HepG2 (cell line): ENCODE data around the gene PRR5L. TPM values are rescaled to one million over a fixed set of nuclear protein-coding genes. Genes with fewer than 3 reads are reported as not detected.

Experiments used
- ATAC-seq: fragments of 200-7000 bp; cut with Tn5 transposase; 3 replicates; pipeline ENCODE4 v1.9.1; 2020; ENCODE audit warnings: mild to moderate bottlenecking, moderate library complexity
- BruUV-seq: library from RNA; stranded (reverse); fragments of 400-500 nt; replicated peaks from 2 replicates; lab custom pipeline; 2021; lab: Mats Ljungman, UMichigan
- CTCF ChIA-PET: fragments of 300-600 bp; formaldehyde crosslinking; extraction: SDS; loops from one replicate; lab custom pipeline; 2021; ENCODE audit warnings: low total read pairs, inconsistent platforms, low intra/inter-chr PET ratio; lab: Yijun Ruan, JAX
- POLR2A ChIA-PET: fragments of 350-600 bp; sonication (Branson Sonifier 250); formaldehyde crosslinking; loops from one replicate; lab custom pipeline; 2020; ENCODE audit warnings: antibody characterized with exemption, inconsistent platforms; lab: Yijun Ruan, JAX
- DNase-seq: peaks from one replicate; pipeline ENCODE4 v3.0.0-alpha.2; 2015; ENCODE audit warnings: low spot score
- FAIRE-seq: peaks from 3 replicates; lab custom pipeline; 2011; peaks lifted over from hg19 to GRCh38; lab: Jason Lieb, UNC
- H2AFZ ChIP-seq: one replicate; pipeline ENCODE4 v1.6.1; 2011; ENCODE audit warnings: low read length, inconsistent platforms
- H3K27ac ChIP-seq: fragments of 300-600 bp; 3 replicates; pipeline ENCODE4 v1.8.0; 2011; ENCODE audit warnings: mixed run types, mild to moderate bottlenecking, mixed read lengths, low read length, inconsistent platforms; ENCODE audit not compliant: insufficient read depth; ENCODE audit errors: extremely low read length
- H3K27me3 ChIP-seq, 2 experiments: fragments of 200-600 bp in 1 of 2; 2 replicates in 1 of 2; 3 replicates in 1 of 2; pipeline versions ENCODE4 v1.6.0 to v1.8.0; 2011; ENCODE audit warnings: low read length in 2 of 2, mild to moderate bottlenecking in 2 of 2, moderate library complexity in 2 of 2, inconsistent platforms in 1 of 2; ENCODE audit not compliant: insufficient read depth in 2 of 2, control insufficient read depth in 1 of 2
- H3K36me3 ChIP-seq, 2 experiments: fragments of 200-600 bp in 1 of 2; replicated peaks in 1 of 2; 2 replicates in 1 of 2; 3 replicates in 1 of 2; pipeline versions ENCODE4 v1.5.1 to v1.8.0; 2011; ENCODE audit warnings: low read length in 2 of 2, inconsistent platforms in 1 of 2; ENCODE audit not compliant: insufficient read depth in 2 of 2, control insufficient read depth in 1 of 2
- H3K4me1 ChIP-seq: 2 replicates; pipeline ENCODE4 v1.5.1; 2012; ENCODE audit warnings: low read length, inconsistent platforms; ENCODE audit not compliant: insufficient read depth
- H3K4me2 ChIP-seq: 2 replicates; pipeline ENCODE4 v1.6.0; 2011; ENCODE audit warnings: low read depth, low read length, inconsistent platforms
- H3K4me3 ChIP-seq, 3 experiments: fragments of 200-600 bp in 1 of 3; sonication (generic), shearing (Covaris generic) in 1 of 3; replicated peaks in 1 of 3; 2 replicates each; pipeline ENCODE4 v1.5.1; 2011 to 2016; ENCODE audit warnings: low read length in 3 of 3, inconsistent platforms in 2 of 3, low read depth in 2 of 3, mild to moderate bottlenecking in 2 of 3, control low read depth in 1 of 3, mixed read lengths in 1 of 3; ENCODE audit not compliant: insufficient read depth in 1 of 3
- H3K79me2 ChIP-seq: one replicate; pipeline ENCODE4 v1.6.1; 2011; ENCODE audit warnings: low read length, inconsistent platforms; ENCODE audit not compliant: insufficient read depth
- H3K9ac ChIP-seq: 2 replicates; pipeline ENCODE4 v1.6.0; 2011; ENCODE audit warnings: mild to moderate bottlenecking, low read depth, low read length, inconsistent platforms; ENCODE audit not compliant: insufficient read depth
- H3K9me3 ChIP-seq: 2 replicates; pipeline ENCODE4 v1.5.1; 2012; ENCODE audit warnings: mild to moderate bottlenecking, low read length
- H4K20me1 ChIP-seq: 2 replicates; pipeline ENCODE4 v1.6.0; 2011; ENCODE audit warnings: inconsistent platforms, mild to moderate bottlenecking, low read length, moderate library complexity; ENCODE audit not compliant: insufficient read depth
- ATF2 ChIP-seq: sonication (generic); formaldehyde crosslinking; IDR thresholded peaks from 2 replicates; pipeline ENCODE4 v1.4.0; 2020; ENCODE audit warnings: missing genetic modification reagents
- ATM ChIP-seq: fragments of 450-650 bp; IDR thresholded peaks from 2 replicates; pipeline ENCODE4 v1.7.1; 2017; ENCODE audit warnings: mild to moderate bottlenecking, borderline replicate concordance
- BORCS8-MEF2B ChIP-seq: sonication (generic); formaldehyde crosslinking; IDR thresholded peaks from 2 replicates; pipeline ENCODE4 v1.8.0; 2022; ENCODE audit warnings: mild to moderate bottlenecking, missing genetic modification reagents
- CREB1 ChIP-seq, 2 experiments: fragments of 450-650 bp in 1 of 2; IDR thresholded peaks; 2 replicates each; pipeline ENCODE4 v1.6.1; 2016 to 2017; ENCODE audit warnings: control low read depth in 1 of 2, mild to moderate bottlenecking in 1 of 2, missing compliant biosample characterization in 1 of 2, missing genetic modification characterization in 1 of 2
- PLRG1 ChIP-seq: fragments of 450-650 bp; conservative IDR thresholded peaks from 2 replicates; pipeline ENCODE4 v1.6.1; 2016
- TOE1 ChIP-seq: sonication (generic); formaldehyde crosslinking; IDR thresholded peaks from 2 replicates; pipeline ENCODE4 v1.4.0; 2020; ENCODE audit warnings: mild to moderate bottlenecking, missing genetic modification reagents
- ZNF143 ChIP-seq: sonication (generic); formaldehyde crosslinking; IDR thresholded peaks from 2 replicates; pipeline ENCODE4 v1.4.0; 2020; ENCODE audit warnings: missing genetic modification reagents
- ZNF782 ChIP-seq: sonication (generic); formaldehyde crosslinking; IDR thresholded peaks from 2 replicates; pipeline ENCODE4 v1.4.0; 2020; ENCODE audit warnings: missing genetic modification reagents, mild to moderate bottlenecking, borderline replicate concordance
- ZSCAN21 ChIP-seq: sonication (generic); formaldehyde crosslinking; IDR thresholded peaks from 2 replicates; pipeline ENCODE4 v1.8.0; 2022; ENCODE audit warnings: mild to moderate bottlenecking, missing genetic modification reagents, moderate library complexity, borderline replicate concordance
- WGBS: methylation state at CpG from one replicate; pipeline ENCODE4 v1.1.6; 2017; ENCODE audit warnings: low lambda C conversion rate; 5-methylcytosine and 5-hydroxymethylcytosine counted together
- in situ Hi-C: cut with HindIII; loops from 2 replicates; pipeline ENCODE4 v1.10.0; 2017; ENCODE audit warnings: low pct_unique_long_range_greater_than_20kb; ENCODE audit not compliant: extremely low pct_ligation_motif_present
- intact Hi-C: fragments of 100-400 bp; cut with micrococcal nuclease; formaldehyde crosslinking; loops from one replicate; pipeline ENCODE4 v1.10.0; 2022; ENCODE audit not compliant: unreplicated experiment
- polyA plus RNA-seq, 8 experiments: library from polyadenylated mRNA; depleted of rRNA in 3 of 8; stranded (reverse) in 7 of 8; unstranded in 1 of 8; fragments of >200 nt; fragmentation: Illumina TruSeq in 4 of 8; extraction: Trizol in 4 of 8; gene quantifications; 2 replicates each; pipeline versions ENCODE4 v1.2.1 to v1.2.3, GENCODE V29; 2011 to 2016; ENCODE audit warnings: low read depth in 4 of 8, missing spikeins in 1 of 8, mixed read lengths in 1 of 8; ENCODE audit not compliant: insufficient read depth in 1 of 8
- total RNA-seq, 5 experiments: library from RNA; depleted of rRNA; stranded (reverse); fragments of >200 nt; fragmentation: Illumina TruSeq; extraction: Trizol; gene quantifications; 2 replicates each; pipeline ENCODE4 v1.2.3, GENCODE V29; 2016; ENCODE audit warnings: low read depth in 1 of 5
- TF ChIP-seq, protein P1 (sequence below): sonication (generic); formaldehyde crosslinking; IDR thresholded peaks from 2 replicates; pipeline ENCODE4 v1.4.0; 2020; ENCODE audit warnings: missing genetic modification reagents, borderline replicate concordance
- TF ChIP-seq, protein P2 (sequence below): sonication (generic); formaldehyde crosslinking; IDR thresholded peaks from 2 replicates; pipeline ENCODE4 v1.8.1; 2023; ENCODE audit warnings: mild to moderate bottlenecking, inconsistent platforms, moderate library complexity, missing genetic modification reagents, borderline replicate concordance
- TF ChIP-seq, protein P3 (sequence below): sonication (generic); formaldehyde crosslinking; IDR thresholded peaks from 2 replicates; pipeline ENCODE4 v1.4.0; 2020; ENCODE audit warnings: mild to moderate bottlenecking, missing genetic modification reagents

Gene PRR5L
- total and polyA plus RNA-seq, 2 of the 13 experiments (the other 11 are each of a cell fraction or from before 2014, with no cell fraction given): 0.16 TPM; not detected in 1

DNA sequence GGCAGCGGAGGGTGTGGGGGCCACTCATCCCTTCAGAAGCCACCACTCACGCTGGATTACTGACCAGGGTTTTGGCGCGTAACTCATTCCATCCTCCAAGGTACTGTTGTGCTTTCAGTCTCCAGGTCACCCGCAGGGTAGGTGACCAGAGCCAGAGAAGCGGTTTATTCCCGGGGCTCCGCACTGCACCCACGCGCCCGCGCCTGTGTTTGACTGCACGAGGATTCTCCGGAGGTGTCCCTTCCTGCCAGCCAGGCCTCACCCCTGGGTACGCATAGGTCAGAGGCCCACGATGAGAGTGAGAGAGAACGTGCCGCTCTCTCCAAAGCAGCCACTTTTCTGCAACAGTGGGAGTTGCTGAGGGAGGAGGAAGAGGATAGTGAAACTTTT is 158.5 kb downstream of the PRR5L start:
- Histone ChIP-seq H2AFZ (no peak overlapping the region), H3K9me3 (no peaks in the 10 kb centered on the region), H4K20me1 (no peaks in the 10 kb centered on the region), H3K4me2 (no peak overlapping the region), H3K9ac (no peak overlapping the region), H3K27me3 (peaks cover 3 to 19% of the 10 kb centered on the region in 2 experiments; a peak in 2 of 5 replicates), H3K36me3 (no peaks in the 10 kb centered on the region), H3K4me1 (peaks cover 23% of the 10 kb centered on the region), H3K4me3 (no peak overlapping the region), H3K79me2 (no peaks in the 10 kb centered on the region), H3K27ac (no peak overlapping the region)
- POLR2A ChIA-PET: no interaction called here
- CTCF ChIA-PET: no interaction called here
- DNase-seq: no peak
- in situ Hi-C loops: no loop called here
- ATAC-seq: no peak
- TF ChIP-seq, protein P1, sequence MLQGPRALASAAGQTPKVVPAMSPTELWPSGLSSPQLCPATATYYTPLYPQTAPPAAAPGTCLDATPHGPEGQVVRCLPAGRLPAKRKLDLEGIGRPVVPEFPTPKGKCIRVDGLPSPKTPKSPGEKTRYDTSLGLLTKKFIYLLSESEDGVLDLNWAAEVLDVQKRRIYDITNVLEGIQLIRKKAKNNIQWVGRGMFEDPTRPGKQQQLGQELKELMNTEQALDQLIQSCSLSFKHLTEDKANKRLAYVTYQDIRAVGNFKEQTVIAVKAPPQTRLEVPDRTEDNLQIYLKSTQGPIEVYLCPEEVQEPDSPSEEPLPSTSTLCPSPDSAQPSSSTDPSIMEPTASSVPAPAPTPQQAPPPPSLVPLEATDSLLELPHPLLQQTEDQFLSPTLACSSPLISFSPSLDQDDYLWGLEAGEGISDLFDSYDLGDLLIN (CRISPR knock-in tag): no peak
- TF ChIP-seq TOE1 (no peak), ATM (no peak), BORCS8-MEF2B (no peak), ZNF143 (CRISPR knock-in tag) (no peak), ZNF782 (CRISPR knock-in tag) (no peak), CREB1 (IDR thresholded peaks at IDR 0.05) (no peak), CREB1 (CRISPR knock-in tag; IDR thresholded peaks at IDR 0.05) (no peak), ATF2 (CRISPR knock-in tag) (no peak), ZSCAN21 (CRISPR knock-in tag) (no peak), PLRG1 (no peak)
- TF ChIP-seq, protein P2, sequence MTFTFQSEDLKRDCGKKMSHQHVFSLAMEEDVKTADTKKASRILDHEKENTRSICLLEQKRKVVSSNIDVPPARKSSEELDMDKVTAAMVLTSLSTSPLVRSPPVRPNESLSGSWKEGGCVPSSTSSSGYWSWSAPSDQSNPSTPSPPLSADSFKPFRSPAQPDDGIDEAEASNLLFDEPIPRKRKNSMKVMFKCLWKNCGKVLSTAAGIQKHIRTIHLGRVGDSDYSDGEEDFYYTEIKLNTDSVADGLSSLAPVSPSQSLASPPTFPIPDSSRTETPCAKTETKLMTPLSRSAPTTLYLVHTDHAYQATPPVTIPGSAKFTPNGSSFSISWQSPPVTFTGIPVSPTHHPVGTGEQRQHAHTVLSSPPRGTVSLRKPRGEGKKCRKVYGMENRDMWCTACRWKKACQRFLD (CRISPR knock-in tag): no peak
- TF ChIP-seq, protein P3, sequence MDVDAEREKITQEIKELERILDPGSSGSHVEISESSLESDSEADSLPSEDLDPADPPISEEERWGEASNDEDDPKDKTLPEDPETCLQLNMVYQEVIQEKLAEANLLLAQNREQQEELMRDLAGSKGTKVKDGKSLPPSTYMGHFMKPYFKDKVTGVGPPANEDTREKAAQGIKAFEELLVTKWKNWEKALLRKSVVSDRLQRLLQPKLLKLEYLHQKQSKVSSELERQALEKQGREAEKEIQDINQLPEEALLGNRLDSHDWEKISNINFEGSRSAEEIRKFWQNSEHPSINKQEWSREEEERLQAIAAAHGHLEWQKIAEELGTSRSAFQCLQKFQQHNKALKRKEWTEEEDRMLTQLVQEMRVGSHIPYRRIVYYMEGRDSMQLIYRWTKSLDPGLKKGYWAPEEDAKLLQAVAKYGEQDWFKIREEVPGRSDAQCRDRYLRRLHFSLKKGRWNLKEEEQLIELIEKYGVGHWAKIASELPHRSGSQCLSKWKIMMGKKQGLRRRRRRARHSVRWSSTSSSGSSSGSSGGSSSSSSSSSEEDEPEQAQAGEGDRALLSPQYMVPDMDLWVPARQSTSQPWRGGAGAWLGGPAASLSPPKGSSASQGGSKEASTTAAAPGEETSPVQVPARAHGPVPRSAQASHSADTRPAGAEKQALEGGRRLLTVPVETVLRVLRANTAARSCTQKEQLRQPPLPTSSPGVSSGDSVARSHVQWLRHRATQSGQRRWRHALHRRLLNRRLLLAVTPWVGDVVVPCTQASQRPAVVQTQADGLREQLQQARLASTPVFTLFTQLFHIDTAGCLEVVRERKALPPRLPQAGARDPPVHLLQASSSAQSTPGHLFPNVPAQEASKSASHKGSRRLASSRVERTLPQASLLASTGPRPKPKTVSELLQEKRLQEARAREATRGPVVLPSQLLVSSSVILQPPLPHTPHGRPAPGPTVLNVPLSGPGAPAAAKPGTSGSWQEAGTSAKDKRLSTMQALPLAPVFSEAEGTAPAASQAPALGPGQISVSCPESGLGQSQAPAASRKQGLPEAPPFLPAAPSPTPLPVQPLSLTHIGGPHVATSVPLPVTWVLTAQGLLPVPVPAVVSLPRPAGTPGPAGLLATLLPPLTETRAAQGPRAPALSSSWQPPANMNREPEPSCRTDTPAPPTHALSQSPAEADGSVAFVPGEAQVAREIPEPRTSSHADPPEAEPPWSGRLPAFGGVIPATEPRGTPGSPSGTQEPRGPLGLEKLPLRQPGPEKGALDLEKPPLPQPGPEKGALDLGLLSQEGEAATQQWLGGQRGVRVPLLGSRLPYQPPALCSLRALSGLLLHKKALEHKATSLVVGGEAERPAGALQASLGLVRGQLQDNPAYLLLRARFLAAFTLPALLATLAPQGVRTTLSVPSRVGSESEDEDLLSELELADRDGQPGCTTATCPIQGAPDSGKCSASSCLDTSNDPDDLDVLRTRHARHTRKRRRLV (CRISPR knock-in tag): no peak
- no TSS peak for BruUV-seq
- WGBS: 79% methylated on average over 15 of the region's 18 CpGs
- intact Hi-C loops: no loop called here
- FAIRE-seq: no peak
